Measurements from ENCODE around the gene CHD1. TPM values are rescaled to one million over a fixed set of nuclear protein-coding genes. Genes with fewer than 3 reads are reported as not detected.

CHD1 gene
- total RNA-seq, 1 donor from 2014 or later = 92.5 TPM

- no peak for DNase-seq
Observed at GRCh38 chr5:98899456-98899855, 29.4 kb downstream of the CHD1 start.

GRCh38 chr5:98898743-98899142, 30.1 kb downstream of the CHD1 start:
- DNase-seq = no peak

GRCh38 chr5:98891591-98891990, 37.2 kb downstream of the CHD1 start:
- no peak for DNase-seq

GRCh38 chr5:98880598-98880997, 48.2 kb downstream of the CHD1 start:
- DNase-seq = no peak

GRCh38 chr5:98880151-98880550, 48.7 kb downstream of the CHD1 start:
- no peak for DNase-seq

- no peak for DNase-seq
Observed at GRCh38 chr5:98877600-98877999, 51.2 kb downstream of the CHD1 start.

GRCh38 chr5:98872674-98873073, 56.1 kb downstream of the CHD1 start:
- DNase-seq = no peak

GRCh38 chr5:98865690-98866089, 63.1 kb downstream of the CHD1 start:
- DNase-seq = no peak

GRCh38 chr5:98847054-98847453, 81.8 kb downstream of the CHD1 start:
- DNase-seq = no peak

GRCh38 chr5:98846520-98846919, 82.3 kb downstream of the CHD1 start:
- no peak for DNase-seq

- DNase-seq = no peak
Observed at GRCh38 chr5:98845878-98846277, 82.9 kb downstream of the CHD1 start.

GRCh38 chr5:98844865-98845264, 83.9 kb downstream of the CHD1 start:
- no peak for DNase-seq

GRCh38 chr5:98843481-98843880, 85.3 kb downstream of the CHD1 start:
- DNase-seq = no peak

GRCh38 chr5:98840946-98841345, 87.9 kb downstream of the CHD1 start:
- DNase-seq = no peak

GRCh38 chr5:98839469-98840383, 89.1 kb downstream of the CHD1 start:
- DNase-seq = no peak

- DNase-seq = no peak
Observed at GRCh38 chr5:98836175-98836574, 92.6 kb downstream of the CHD1 start.

GRCh38 chr5:98827588-98828284, 101.1 kb downstream of the CHD1 start:
- no peak for DNase-seq

GRCh38 chr5:98827161-98827560, 101.6 kb downstream of the CHD1 start:
- DNase-seq = no peak

- no peak for DNase-seq
Observed at GRCh38 chr5:98825582-98826375, 103.0 kb downstream of the CHD1 start.

- no peak for DNase-seq
Observed at GRCh38 chr5:98816582-98817222, 112.1 kb downstream of the CHD1 start.

GRCh38 chr5:98813755-98814154, 115.1 kb downstream of the CHD1 start:
- DNase-seq = no peak

- DNase-seq = no peak
Observed at GRCh38 chr5:98810206-98810605, 118.6 kb downstream of the CHD1 start.
